K562 (cell line): ENCODE results near the gene MLXIPL. TPM values are rescaled to one million over a fixed set of nuclear protein-coding genes. Genes with fewer than 3 reads are reported as not detected.

Experiments used
- BRD4 ChIP-seq: fragments of 200-600 bp; sonication (generic); IDR thresholded peaks from 2 replicates; pipeline ENCODE4 v1.6.1; 2017; ENCODE audit warnings: inconsistent platforms
- CBX5 ChIP-seq: IDR thresholded peaks from 2 replicates; pipeline ENCODE4 v1.6.1; 2014; ENCODE audit warnings: low read depth, borderline replicate concordance
- EP400 ChIP-seq: fragments of 450-650 bp; IDR thresholded peaks from 2 replicates; pipeline ENCODE4 v1.6.1; 2017; ENCODE audit warnings: antibody characterized with exemption, mild to moderate bottlenecking, moderate library complexity
- ETV5 ChIP-seq: sonication (generic); formaldehyde crosslinking; IDR thresholded peaks from 2 replicates; pipeline ENCODE4 v1.4.0; 2020; ENCODE audit warnings: low read depth, mild to moderate bottlenecking, missing genetic modification reagents
- HDAC1 ChIP-seq, 2 experiments: fragments of 450-650 bp; IDR thresholded peaks; 2 replicates each; pipeline ENCODE4 v1.6.1; 2016 to 2017; ENCODE audit warnings: inconsistent platforms in 1 of 2, mild to moderate bottlenecking in 1 of 2, moderate library complexity in 1 of 2
- KLF6 ChIP-seq: fragments of 250-450 bp; sonication (Bioruptor Pico); IDR thresholded peaks from 2 replicates; pipeline ENCODE4 v1.4.0; 2020; ENCODE audit warnings: mild to moderate bottlenecking, moderate library complexity, borderline replicate concordance
- NRF1 ChIP-seq, 2 experiments: fragments of 450-650 bp; IDR thresholded peaks in 1 of 2; conservative IDR thresholded peaks in 1 of 2; 2 replicates each; pipeline ENCODE4 v1.6.1; 2014; ENCODE audit warnings: mild to moderate bottlenecking in 2 of 2
- RERE ChIP-seq: sonication (generic); formaldehyde crosslinking; IDR thresholded peaks from 2 replicates; pipeline ENCODE4 v1.8.0; 2023; ENCODE audit warnings: missing genetic modification reagents, mild to moderate bottlenecking, borderline replicate concordance
- RREB1 ChIP-seq: fragments of 250-450 bp; sonication (Bioruptor Pico); IDR thresholded peaks from 2 replicates; pipeline ENCODE4 v1.4.0; 2020
- RUNX1 ChIP-seq: sonication (generic); IDR thresholded peaks from 2 replicates; pipeline ENCODE4 v1.6.1; 2016; ENCODE audit warnings: antibody characterized with exemption, low read depth
- TCF7 ChIP-seq: sonication (generic); IDR thresholded peaks from 2 replicates; pipeline ENCODE4 v1.6.1; 2016; ENCODE audit warnings: antibody characterized with exemption, borderline replicate concordance
- ZFX ChIP-seq: sonication (generic); formaldehyde crosslinking; IDR thresholded peaks from 2 replicates; pipeline ENCODE4 v1.8.0; 2022; ENCODE audit warnings: mild to moderate bottlenecking, missing genetic modification reagents, moderate library complexity
- ZNF639 ChIP-seq, 2 experiments: fragments of 200-800 bp in 1 of 2; sonication (Bioruptor generic) in 1 of 2; sonication (generic) in 1 of 2; formaldehyde crosslinking in 1 of 2; IDR thresholded peaks in 1 of 2; conservative IDR thresholded peaks in 1 of 2; 2 replicates each; pipeline versions ENCODE4 v1.5.0 to v1.6.1; 2016 to 2020; ENCODE audit warnings: missing compliant biosample characterization in 1 of 2, missing genetic modification characterization in 1 of 2, missing genetic modification reagents in 1 of 2
- polyA plus RNA-seq, 8 experiments: library from polyadenylated mRNA; depleted of rRNA in 4 of 8; stranded (reverse) in 5 of 8; unstranded in 3 of 8; fragments of >200 nt; fragmentation: Nextera tagmentation in 2 of 8; fragmentation: Illumina TruSeq in 1 of 8; extraction: Ambion mirVana in 2 of 8; extraction: Trizol in 1 of 8; gene quantifications; 2 replicates each; pipeline versions ENCODE4 v1.2.1 to v1.2.3, GENCODE V29; 2011 to 2014; ENCODE audit warnings: inconsistent platforms in 1 of 8, missing spikeins in 1 of 8
- total RNA-seq, 7 experiments: library from RNA; depleted of rRNA in 6 of 7; stranded (reverse); fragments of >200 nt in 6 of 7; fragmentation: Illumina TruSeq in 2 of 7; extraction: Trizol in 2 of 7; gene quantifications; 2 replicates each; pipeline versions ENCODE4 v1.2.1 to v1.2.3, GENCODE V29; 2011 to 2021; ENCODE audit warnings: low replicate concordance in 1 of 7

The MLXIPL gene
- total and polyA plus RNA-seq, 9 of the 15 experiments (the other 6 are each of a cell fraction or from before 2014, with no cell fraction given): 0.11 to 18.4 (median 1.4) TPM

GRCh38 chr7:73557397-73558257, 66.7 kb downstream of the MLXIPL start, which contains the start of gene BCL7B (continued):
- TF ChIP-seq RREB1 (CRISPR knock-in tag) (0 out of 2 replicates have a peak, but pooled peaks have one; percentile 42), NRF1 (conservative IDR thresholded peaks at IDR 0.05 in 1 of 2, IDR thresholded peaks at IDR 0.05 in 1 of 2) (peak; percentile 93 to 94), RUNX1 (0 out of 2 replicates have a peak, but pooled peaks have one; percentile 41), EP400 (peak; percentile 90), HDAC1 (IDR thresholded peaks at IDR 0.05) (peak in 1 of 2 experiments; percentile 52; a peak in 2 of 4 replicates), ZFX (CRISPR knock-in tag) (peak; percentile 57; the same call in 1 of the 2 replicates), CBX5 (no peak), ETV5 (CRISPR knock-in tag) (no peak), TCF7 (no peak), RERE (no peak), BRD4 (peak; percentile 87), ZNF639 (CRISPR knock-in tag; conservative IDR thresholded peaks at IDR 0.05 in 1 of 2, IDR thresholded peaks at IDR 0.05 in 1 of 2) (peak in 1 of 2 experiments; percentile 99; a peak in 2 of 4 replicates), KLF6 (CRISPR knock-in tag) (peak; percentile 78; the same call in 1 of the 2 replicates)
